NCI-H2029 (cell line): ENCODE measurements around the gene IGHMBP2.

Experiments used
- DNase-seq: peaks from one replicate; lab custom pipeline; 2025; lab: John Stamatoyannopoulos, UW

Gene IGHMBP2

DNA sequence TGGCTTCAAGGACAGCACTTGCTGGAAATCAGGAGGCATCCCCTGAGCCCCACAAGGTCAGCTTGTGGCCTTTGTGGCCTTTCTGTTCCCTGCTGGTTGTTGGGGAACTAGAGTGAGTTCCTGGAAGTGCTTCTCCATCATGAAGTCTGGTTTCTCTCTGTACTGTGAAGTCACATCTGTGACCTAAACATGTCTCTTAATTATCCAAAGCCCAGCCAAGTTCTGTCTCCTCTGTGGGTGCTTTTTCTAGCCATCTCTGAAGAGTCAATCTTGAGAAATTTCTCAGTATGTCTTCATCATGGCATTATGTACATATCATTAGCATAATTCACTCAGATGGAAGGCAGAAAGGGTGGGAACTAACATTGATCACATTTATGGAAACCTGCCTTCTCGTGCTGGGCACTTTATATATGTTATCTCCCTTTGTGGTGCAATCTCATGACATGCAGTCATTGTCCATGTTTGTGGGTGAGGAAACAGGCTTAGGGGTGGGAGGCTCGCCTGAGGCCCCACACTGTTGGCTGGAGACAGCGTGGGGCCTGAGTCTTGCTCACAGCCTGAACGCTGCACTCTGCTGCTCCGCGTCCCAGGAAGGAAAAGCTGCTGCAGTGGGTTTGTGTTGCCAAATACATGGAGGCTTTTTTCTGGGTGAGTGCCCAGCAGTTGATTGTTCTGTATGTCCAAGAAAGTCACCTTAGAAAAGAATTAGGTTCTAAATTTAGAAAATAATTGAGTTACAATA is 24.6 kb downstream of the IGHMBP2 start:
- no peak for DNase-seq

DNA sequence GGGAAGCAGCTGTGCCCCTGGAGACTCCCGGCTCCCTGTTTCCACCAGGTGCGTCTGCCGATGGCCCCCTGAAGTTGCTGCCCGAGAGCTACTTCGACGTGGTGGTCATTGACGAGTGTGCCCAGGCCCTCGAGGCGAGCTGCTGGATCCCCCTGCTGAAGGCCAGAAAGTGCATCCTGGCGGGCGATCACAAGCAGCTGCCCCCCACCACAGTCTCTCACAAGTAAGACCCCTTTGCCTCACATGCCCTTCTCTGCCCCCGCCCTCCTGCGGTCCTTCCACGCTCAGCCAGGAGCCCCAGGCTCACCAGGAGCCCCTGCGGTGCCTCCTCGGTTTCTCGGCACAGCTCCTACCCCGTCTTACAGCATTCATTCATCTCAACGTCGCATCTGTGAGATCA is 25.4 kb downstream of the IGHMBP2 start:
- no peak for DNase-seq

DNA sequence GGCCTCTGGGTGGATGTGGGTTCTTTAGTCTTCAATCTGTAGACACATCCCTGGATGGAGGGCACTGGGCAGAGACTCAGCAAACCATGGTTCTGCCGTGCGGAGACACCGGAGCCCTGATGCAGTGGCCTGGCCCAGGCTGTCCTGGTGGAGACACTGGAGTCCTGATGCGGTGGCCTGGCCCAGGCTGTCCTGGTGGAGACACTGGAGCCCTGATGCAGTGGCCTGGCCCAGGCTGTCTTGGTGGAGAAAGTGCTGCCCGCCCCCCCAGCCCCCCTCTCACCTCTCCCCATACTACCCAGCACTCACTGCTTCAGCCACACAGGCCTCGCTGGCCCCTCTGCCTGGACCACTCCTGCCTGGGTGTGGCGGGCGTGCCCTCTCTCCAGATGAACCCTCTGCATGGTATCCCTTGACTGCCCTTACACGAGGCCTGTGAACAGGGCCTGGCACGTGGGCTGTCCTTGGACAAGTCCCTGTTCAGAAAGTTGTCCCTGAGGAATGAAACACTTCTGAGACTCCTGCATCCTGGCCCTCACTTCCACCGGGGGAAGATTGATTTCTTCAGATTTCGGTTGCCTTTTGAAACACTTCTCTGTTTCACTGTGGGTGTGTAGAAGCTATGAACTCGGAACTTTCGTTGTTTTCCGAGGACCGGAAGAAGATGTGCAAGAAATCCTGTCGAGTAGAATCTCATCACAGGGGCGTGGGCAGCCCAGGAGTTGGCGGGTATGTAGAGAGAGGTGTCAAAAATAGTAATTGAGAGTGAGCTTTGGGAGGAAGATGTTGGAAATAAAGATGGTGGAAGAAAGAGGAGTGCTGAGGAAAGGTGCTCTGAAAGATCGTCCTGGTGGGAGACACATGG is 26.2 kb downstream of the IGHMBP2 start:
- DNase-seq = no peak

DNA sequence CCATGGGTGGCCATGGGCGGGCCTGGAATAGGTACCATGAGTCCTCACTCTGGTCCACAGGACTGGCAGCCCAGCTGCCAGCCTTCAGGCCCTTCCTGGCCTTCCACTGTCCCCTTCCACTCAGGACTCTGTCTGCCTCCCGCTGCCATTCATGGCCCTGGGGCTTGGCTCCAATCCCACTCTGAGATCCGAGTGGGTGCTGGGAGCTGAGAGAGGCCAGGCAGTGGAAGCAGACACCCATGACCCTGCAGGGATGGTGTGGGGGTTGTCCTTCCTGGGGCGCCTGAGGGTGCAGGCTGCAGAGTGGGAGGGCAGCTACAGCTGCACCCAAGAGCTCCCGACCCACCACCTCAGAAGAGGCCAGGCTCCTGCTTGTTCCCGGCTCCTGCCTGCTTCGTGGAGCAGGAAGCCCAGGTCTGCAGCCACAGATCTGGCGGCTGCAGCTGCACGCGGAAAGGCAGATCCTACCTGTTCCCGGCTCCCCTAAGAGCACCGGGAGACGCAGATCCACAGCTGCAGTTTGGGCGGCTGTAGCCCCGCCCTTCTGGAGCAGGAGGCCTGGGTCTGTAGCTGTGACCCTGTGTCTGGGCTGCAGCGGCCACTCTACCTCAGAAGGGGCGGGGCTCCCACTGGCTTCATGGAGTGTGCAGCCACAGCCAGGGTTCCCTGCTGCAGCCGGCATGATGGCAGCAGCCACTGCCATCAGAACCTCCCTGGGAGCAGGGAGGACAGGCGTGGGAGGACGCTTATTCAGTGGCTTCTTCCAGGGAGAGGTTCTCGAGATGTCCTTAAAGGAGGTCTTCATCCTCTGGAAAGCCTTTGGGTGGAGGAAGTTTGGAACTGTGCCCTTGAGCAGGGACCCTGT is 27.5 kb downstream of the IGHMBP2 start:
- no peak for DNase-seq

DNA sequence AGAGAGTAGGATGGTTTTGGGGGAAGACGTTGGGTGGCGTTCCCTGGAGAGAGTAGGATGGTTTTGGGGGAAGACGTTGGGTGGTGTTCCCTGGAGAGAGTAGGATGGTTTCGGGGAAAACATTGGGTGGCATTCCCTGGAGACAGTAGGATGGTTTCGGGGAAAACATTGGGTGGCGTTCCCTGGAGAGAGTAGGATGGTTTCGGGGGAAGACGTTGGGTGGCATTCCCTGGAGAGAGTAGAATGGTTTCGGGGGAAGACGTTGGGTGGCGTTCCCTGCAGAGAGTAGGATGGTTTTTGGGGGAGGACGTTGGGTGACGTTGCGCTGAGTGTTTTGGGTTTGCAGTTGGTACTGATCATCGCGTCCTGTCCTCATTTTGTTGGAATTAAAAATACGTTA is 28.2 kb downstream of the IGHMBP2 start:
- DNase-seq = no peak

DNA sequence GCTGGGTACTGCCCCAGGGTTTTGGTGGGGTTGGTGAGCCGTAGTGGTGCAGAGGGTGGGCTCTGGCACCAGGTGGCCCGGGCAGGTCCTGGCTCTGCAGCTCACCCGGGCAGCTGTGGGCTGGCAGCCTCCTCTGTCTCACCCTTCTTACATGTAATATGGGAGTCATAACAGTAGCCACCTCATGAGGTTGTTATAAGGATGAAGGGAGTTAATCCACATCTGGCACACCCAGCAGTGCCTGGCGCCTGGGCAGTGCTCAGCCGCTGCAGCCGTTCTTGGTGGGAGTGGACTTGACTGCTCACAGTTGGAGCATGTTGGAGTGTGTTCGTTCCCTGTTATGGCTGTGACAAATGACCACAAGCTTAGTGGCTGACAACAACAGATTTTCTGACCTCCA is 28.7 kb downstream of the IGHMBP2 start:
- DNase-seq = no peak

DNA sequence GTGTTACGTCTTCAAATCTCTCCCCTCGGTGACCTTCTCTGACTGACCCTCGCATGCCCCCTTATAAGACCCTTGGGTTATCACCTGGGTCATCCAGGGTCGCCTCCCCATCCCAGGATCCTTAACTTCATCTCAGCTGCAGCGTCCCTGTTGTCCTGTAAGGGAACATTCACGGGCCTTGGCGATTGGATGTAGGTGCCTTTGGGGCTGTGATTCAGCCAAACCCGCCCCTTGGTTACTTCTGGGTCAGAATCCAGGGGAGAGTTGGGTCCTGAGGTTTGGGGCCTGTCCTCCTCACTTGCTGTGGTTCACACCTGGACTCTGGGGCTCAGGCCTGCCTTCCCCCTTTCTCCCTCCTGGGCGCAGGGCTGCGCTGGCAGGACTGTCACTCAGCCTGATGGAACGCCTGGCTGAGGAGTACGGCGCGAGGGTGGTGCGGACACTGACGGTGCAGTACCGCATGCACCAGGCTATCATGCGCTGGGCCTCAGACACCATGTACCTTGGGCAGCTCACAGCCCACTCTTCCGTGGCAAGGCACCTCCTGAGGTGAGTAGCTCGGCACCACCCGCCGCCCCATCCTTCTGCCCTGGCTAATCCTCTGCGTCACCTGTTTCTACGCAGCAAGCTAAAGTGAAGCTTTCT is 29.4 kb downstream of the IGHMBP2 start:
- no peak for DNase-seq

DNA sequence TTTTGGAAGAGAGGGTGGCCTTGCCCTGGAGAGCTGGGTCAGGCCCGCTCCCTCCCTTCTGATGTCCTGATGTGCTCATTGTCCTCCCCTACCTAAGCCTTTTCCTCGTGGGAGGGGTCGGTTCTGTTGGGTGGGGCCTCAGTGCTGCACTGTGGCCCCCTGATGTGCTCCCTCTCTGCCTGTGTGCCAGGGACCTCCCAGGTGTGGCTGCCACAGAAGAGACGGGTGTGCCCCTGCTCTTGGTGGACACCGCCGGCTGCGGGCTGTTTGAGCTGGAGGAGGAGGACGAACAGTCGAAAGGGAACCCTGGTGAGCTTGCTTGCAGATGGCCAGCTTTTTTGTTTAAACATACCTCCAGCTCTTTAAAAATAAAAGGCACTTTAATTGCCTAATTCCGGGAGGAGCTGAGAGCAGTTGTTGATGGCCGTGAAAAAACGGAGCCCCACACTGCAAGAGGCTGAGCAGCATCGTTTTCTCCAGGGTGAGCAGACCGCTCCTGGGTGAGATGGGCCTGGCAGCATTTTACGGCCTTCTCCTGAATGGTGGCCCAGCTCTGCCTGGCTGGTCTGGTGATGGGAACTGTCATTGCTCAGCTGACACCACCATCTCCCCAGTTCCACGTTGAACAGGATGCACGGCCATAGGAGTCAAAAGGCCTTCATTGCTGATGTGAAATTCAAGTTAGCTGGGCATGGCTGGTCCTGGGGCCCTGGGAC is 30.1 kb downstream of the IGHMBP2 start:
- DNase-seq = no peak

DNA sequence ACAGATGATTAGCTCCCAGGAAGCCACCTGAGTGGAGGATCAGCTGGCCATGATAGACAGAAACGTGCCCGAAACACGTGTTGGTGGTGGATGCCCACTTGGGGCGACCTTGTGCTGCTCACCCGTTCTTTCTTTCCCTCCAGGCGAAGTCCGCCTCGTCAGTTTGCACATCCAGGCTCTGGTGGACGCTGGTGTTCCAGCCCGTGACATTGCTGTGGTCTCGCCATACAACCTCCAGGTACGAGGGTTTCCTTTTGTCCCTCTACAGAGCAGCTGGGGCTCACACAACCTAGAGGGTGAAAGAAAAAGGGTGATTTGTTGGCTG is 30.6 kb downstream of the IGHMBP2 start:
- no peak for DNase-seq

DNA sequence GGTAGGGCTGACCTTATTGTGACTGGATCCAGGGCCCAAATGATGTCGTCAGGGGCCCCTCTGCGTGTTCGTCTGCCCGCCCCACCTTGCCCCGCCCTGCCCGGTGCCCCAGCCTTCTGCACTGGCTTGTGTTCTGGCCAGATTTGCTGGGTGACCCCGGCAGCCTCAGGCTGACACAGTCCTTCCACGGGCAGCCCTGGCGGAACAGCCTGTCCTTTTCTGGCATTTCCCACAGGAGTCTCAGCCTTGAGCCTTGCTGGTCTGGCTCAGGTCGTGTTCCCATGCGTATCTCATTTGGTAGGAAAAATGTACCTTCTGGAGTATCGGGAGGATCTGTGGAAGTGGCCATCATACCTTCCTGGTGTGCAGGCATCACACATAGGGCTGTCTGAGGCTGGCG is 31.0 kb downstream of the IGHMBP2 start:
- DNase-seq = no peak

DNA sequence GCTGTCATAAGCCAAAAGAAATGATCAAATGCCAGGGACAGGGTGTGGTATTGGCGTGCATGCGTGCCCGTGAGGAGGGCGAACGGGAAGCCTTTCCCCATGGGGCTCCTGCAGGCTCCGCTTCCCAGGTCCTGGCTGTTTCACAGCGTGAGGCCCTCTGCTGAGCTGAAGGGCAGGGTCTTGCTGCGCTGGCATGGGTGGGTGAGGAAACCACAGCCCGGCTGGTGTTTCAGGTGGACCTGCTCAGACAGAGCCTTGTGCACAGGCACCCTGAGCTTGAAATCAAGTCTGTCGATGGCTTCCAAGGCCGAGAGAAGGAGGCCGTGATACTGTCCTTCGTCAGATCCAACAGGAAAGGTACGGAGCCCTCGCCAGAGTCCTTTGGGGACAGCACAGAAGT is 31.4 kb downstream of the IGHMBP2 start:
- no peak for DNase-seq

DNA sequence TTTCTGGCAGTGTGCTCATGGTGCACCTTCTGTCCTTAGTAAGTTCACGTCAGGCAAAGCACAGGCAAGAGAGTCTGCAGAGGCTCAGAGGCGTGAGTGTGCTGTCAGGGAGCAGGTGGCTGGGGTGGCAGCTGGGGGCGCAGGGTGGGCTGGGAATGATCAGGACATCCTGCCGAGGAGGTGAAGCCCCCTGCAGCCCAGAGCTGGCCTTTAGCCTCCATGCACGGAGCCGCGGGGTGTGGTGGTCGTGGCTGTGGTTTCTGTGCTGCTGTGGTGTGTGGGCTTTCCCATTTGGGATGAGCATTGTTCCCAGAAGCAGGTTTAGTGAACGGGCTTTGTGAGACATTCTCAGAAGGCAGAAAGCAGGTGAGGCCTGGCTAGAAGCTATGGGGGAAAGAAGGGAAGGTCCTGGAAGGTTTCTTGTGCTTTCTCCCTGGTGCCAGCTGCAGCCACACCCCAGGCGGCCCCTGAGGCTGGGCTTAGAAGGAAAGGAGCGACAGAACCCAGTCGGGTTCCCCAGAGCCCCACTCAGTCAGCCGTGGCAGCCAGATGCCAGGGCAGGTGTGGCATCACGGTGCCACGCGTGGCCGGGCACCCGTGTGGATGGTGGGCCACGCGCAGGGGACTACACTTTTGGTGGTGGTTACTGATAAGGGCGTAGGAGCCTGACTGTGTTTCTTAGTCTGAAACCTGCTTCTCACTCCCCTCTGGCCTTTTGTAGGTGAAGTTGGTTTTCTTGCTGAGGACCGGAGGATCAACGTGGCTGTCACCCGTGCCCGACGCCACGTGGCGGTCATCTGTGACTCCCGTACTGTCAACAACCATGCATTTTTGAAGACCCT is 32.0 kb downstream of the IGHMBP2 start:
- DNase-seq = no peak

DNA sequence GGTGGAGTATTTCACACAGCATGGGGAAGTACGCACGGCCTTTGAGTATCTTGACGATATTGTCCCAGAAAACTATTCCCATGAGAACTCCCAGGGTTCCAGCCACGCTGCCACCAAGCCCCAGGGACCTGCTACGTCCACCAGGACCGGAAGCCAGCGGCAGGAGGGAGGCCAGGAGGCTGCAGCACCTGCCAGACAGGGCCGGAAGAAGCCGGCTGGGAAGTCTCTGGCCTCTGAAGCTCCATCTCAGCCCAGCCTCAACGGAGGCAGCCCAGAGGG is 32.6 kb downstream of the IGHMBP2 start:
- no peak for DNase-seq

DNA sequence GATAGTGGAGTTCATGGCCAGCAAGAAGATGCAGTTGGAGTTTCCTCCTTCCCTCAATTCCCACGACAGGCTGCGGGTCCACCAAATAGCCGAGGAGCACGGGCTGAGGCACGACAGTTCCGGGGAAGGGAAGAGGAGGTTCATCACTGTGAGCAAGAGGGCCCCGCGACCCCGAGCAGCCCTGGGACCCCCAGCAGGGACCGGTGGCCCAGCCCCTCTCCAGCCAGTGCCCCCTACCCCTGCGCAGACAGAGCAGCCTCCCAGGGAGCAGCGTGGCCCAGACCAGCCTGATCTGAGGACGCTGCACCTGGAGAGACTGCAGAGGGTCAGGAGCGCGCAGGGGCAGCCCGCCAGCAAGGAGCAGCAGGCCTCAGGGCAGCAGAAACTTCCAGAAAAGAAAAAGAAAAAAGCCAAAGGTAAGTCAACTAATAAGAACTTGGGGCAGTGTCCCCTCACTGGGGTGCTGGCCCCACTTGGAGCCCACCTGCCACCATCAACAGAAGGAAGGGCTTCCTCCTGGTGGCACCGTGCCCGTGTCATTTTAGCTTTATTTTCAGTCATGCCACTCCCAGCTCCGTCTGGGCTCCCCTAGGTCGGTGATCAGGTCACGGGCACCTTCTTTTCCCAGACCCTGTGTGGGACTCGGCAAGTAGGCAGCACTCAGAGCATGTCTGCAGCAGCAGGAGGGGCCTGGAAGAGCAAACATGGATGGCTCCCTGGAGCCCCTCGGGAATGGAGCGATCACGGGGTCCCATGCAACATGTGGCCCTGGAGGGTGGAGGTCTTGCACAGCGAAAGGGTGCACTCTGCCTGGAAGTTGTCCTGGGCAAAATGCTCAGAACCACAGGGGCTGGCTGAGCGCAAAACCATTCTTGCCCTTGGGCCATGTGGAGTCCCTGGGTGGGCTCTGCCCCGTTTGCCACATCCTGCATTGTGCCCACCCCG is 33.3 kb downstream of the IGHMBP2 start:
- no peak for DNase-seq

DNA sequence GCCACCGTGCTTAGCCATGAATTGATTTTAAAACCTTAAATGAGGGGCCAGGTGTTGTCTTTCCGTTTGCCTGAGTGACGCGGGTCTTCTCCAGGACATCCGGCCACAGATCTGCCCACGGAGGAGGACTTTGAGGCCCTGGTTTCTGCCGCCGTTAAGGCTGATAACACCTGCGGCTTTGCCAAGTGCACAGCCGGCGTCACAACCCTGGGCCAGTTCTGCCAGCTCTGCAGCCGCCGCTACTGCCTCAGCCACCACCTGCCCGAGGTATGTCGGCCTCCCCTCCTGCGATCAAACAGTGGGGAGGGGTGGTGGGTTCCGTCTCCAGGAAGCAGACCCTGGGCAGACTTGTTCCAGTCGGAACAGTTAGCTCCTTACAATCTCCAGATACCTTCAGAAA is 34.4 kb downstream of the IGHMBP2 start:
- no peak for DNase-seq

DNA sequence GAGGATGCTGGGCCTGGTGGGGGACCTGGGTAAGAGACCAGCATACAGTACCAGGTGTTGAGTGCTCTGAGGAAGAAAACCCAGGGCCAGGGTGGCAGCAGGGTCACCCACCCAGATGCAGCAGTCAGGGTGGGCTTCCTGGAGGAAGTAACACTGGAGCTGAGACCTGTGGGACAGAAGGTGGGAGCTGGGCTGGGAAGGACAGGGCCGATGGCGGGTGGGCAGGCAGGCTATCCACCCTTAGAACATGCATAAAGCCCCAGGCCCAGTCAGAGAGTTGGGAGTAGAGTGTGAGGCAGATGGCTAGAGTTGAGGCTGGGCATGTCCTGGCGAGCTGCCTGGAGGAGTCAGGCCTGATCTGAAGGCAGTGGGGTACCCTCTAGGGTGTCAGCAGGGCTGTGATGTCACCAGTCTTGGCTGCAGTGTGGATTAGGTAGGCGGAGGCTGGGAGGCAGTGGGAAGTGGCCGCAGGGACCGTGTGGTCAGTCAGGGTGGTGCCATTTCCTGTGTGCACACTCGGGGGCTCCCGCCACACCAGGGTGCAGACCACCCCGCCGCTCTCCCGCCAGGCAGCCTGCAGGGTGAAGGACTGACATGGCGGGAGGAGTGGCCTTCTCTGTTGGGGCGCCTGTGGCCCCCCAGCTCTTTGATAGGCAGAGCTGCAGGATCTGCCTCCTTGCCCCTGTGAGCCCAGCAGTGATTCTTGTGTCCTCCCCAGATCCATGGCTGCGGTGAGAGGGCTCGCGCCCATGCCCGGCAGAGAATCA is 35.3 kb downstream of the IGHMBP2 start:
- no peak for DNase-seq

DNA sequence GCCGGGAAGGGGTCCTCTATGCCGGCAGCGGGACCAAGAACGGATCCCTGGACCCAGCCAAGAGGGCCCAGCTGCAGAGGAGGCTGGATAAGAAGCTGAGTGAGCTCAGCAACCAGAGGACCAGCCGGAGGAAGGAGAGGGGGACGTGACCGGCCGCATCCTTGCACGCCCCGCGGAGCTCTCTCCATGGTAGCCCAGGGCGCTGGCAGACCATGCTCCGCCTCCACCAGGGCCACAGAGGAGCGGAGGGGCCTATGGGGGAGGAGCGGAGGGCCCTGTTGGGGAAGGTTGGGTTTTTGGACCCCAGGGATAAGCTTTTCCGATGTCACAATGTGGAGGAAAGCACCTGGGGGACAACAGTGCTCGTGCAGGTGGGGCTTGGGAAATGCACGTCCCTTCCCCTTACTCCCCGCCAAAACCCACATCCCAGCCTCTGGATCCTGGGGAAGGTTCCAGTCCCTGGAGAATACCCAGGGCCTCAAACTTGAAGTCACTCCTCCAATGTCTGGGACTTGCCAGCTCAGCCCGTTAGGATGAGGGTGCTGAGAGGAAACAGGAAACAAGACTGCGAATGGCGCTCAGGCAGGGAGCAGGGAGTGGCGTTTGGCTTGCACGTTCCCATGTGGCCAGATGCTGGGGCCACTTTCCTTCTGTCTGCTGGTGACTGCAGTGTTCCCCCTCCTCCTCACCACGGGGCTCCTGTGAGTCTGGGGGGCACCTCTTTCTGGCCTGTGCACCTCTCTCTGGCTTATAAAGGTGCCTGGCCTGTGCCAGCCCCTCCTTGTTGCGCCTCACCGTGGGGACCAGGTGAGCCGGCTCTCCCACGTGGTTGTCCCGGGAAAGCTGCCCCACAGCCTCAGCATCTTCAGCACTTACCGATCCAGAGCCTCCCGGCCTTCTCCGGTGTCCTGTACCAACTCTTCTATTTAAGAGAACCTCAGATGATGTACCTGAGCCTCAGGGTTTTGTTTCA is 36.2 kb downstream of the IGHMBP2 start:
- no peak for DNase-seq
